HT-29 (cell line): ENCODE results near the gene TOMM7. TPM values are rescaled to one million over a fixed set of nuclear protein-coding genes. Genes with fewer than 3 reads are reported as not detected.
"Not testable (repeated sequence)": the region's sequence is repeated elsewhere in the genome, so short reads cannot be mapped to it uniquely, and the experiment has no call there.

Experiments used
- DNase-seq: peaks from one replicate; pipeline ENCODE4 v3.0.0-alpha.2; 2015; ENCODE audit warnings: low spot score
- total RNA-seq: library from RNA; depleted of rRNA; stranded (reverse); fragments of >200 nt; shearing (Covaris generic); gene quantifications from 2 replicates; pipeline ENCODE4 v1.2.3, GENCODE V29; 2014

The TOMM7 gene
- total RNA-seq, 1 experiment from 2014 or later: 151 TPM

- DNase-seq: no peak
Observed at GRCh38 chr7:22853674-22854157, 31.1 kb upstream of the TOMM7 start.

- DNase-seq: no peak
Observed at GRCh38 chr7:22853138-22853537, 30.5 kb upstream of the TOMM7 start.

- DNase-seq: no peak
Observed at GRCh38 chr7:22851145-22851544, 28.5 kb upstream of the TOMM7 start.

GRCh38 chr7:22850394-22850793 lies 27.7 kb upstream of the TOMM7 start:
- not testable (repeated sequence) for DNase-seq

GRCh38 chr7:22849662-22850061 lies 27.0 kb upstream of the TOMM7 start:
- DNase-seq: no peak

GRCh38 chr7:22849172-22849571 lies 26.5 kb upstream of the TOMM7 start:
- no peak for DNase-seq

GRCh38 chr7:22846961-22847360 lies 24.3 kb upstream of the TOMM7 start:
- no peak for DNase-seq

GRCh38 chr7:22845221-22845834 lies 22.7 kb upstream of the TOMM7 start:
- DNase-seq: no peak

- no peak for DNase-seq
Observed at GRCh38 chr7:22843681-22844309, 21.1 kb upstream of the TOMM7 start.

- no peak for DNase-seq
Observed at GRCh38 chr7:22842973-22843372, 20.3 kb upstream of the TOMM7 start.

- no peak for DNase-seq
Observed at GRCh38 chr7:22842383-22842941, 19.8 kb upstream of the TOMM7 start.

- DNase-seq: no peak
Observed at GRCh38 chr7:22841954-22842353, 19.3 kb upstream of the TOMM7 start.

GRCh38 chr7:22837308-22837707 lies 14.7 kb upstream of the TOMM7 start:
- DNase-seq: no peak

- not testable (repeated sequence) for DNase-seq
Observed at GRCh38 chr7:22836506-22836905, 13.9 kb upstream of the TOMM7 start.

- DNase-seq: no peak
Observed at GRCh38 chr7:22833957-22834356, 11.3 kb upstream of the TOMM7 start.

- no peak for DNase-seq
Observed at GRCh38 chr7:22833113-22833855, 10.6 kb upstream of the TOMM7 start.

- DNase-seq: no peak
Observed at GRCh38 chr7:22832401-22832800, 9.8 kb upstream of the TOMM7 start.

GRCh38 chr7:22831602-22832305 lies 9.1 kb upstream of the TOMM7 start:
- no peak for DNase-seq

- no peak for DNase-seq
Observed at GRCh38 chr7:22827563-22827962, 4.9 kb upstream of the TOMM7 start.

GRCh38 chr7:22826593-22826992 lies 3.9 kb upstream of the TOMM7 start:
- no peak for DNase-seq

- no peak for DNase-seq
Observed at GRCh38 chr7:22824760-22825159, 2.1 kb upstream of the TOMM7 start.

GRCh38 chr7:22823142-22823497 lies 471 bp upstream of the TOMM7 start:
- DNase-seq: no peak
